DMS79 (cell line): ENCODE measurements around the gene DNAH6.

ENCODE experiments used
- DNase-seq: peaks from one replicate; lab custom pipeline; 2025; lab: John Stamatoyannopoulos, UW

Gene DNAH6

GRCh38 chr2:84697895-84698294 is 181.6 kb downstream of the DNAH6 start:
- DNase-seq: no peak

GRCh38 chr2:84700006-84700405 is 183.7 kb downstream of the DNAH6 start:
- no peak for DNase-seq

GRCh38 chr2:84701880-84702279 is 185.6 kb downstream of the DNAH6 start:
- no peak for DNase-seq

GRCh38 chr2:84702941-84703340 is 186.6 kb downstream of the DNAH6 start:
- DNase-seq: no peak

GRCh38 chr2:84703831-84704230 is 187.5 kb downstream of the DNAH6 start:
- no peak for DNase-seq

- no peak for DNase-seq
These were observed 188.4 kb downstream of the DNAH6 start for GRCh38 chr2:84704505-84705244.

- no peak for DNase-seq
These were observed 189.6 kb downstream of the DNAH6 start for GRCh38 chr2:84705858-84706257.

GRCh38 chr2:84708442-84708841 is 192.1 kb downstream of the DNAH6 start:
- DNase-seq: no peak

GRCh38 chr2:84711651-84712050 is 195.4 kb downstream of the DNAH6 start:
- no peak for DNase-seq

- DNase-seq: no peak
These were observed 197.1 kb downstream of the DNAH6 start for GRCh38 chr2:84713441-84713840.

GRCh38 chr2:84716564-84716963 is 200.3 kb downstream of the DNAH6 start:
- no peak for DNase-seq

- DNase-seq: no peak
These were observed 201.0 kb downstream of the DNAH6 start for GRCh38 chr2:84717302-84717701.

- DNase-seq: no peak
These were observed 203.1 kb downstream of the DNAH6 start for GRCh38 chr2:84719434-84719833.

- no peak for DNase-seq
These were observed 207.5 kb downstream of the DNAH6 start for GRCh38 chr2:84723831-84724230.

GRCh38 chr2:84725717-84726116 is 209.4 kb downstream of the DNAH6 start:
- DNase-seq: no peak

GRCh38 chr2:84727315-84727714 is 211.0 kb downstream of the DNAH6 start:
- DNase-seq: no peak

- no peak for DNase-seq
These were observed 212.9 kb downstream of the DNAH6 start for GRCh38 chr2:84729224-84729623.

GRCh38 chr2:84731185-84731584 is 214.9 kb downstream of the DNAH6 start:
- no peak for DNase-seq

- DNase-seq: no peak
These were observed 216.8 kb downstream of the DNAH6 start for GRCh38 chr2:84732897-84733778.

- no peak for DNase-seq
These were observed 219.1 kb downstream of the DNAH6 start for GRCh38 chr2:84735389-84735788.

GRCh38 chr2:84741182-84741822 is 225.0 kb downstream of the DNAH6 start:
- no peak for DNase-seq

GRCh38 chr2:84748341-84748740 is 232.0 kb downstream of the DNAH6 start:
- DNase-seq: no peak

- no peak for DNase-seq
These were observed 233.1 kb downstream of the DNAH6 start for GRCh38 chr2:84749442-84749841.
